ENCODE results near the gene TEC.

DNA sequence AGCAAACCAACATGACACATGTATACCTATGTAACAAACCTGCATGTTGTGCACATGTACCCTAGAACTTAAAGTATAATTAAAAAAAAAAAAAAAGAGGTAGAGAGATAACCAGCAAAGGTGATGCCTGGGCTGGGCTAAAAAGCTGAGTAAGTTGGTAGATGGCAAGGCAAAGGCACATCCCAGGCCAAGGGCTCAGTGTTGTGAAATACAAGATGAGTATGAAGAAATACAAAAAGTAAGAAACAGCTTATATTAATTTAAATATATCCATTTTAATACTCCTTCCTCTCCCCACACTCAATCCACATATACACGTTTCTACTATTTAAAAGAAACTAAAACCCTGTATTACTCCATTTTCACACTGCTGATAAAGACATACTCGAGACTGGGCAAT is 25.8 kb downstream of the TEC start:
- TF ChIP-seq POLR2AphosphoS5 (IDR thresholded peaks at IDR 0.05; ENCODE audit: borderline replicate concordance, low read depth, low read length) = no peak
- TF ChIP-seq EZH2 (IDR thresholded peaks at IDR 0.05) = no peak
